GM12873 (cell line): ENCODE data around the gene CCZ1.
"Not testable (repeated sequence)": the region's sequence is repeated elsewhere in the genome, so short reads cannot be mapped to it uniquely, and the experiment has no call there.

Experiments used
- TF ChIP-seq, protein P1 (sequence below): IDR thresholded peaks from 2 replicates; pipeline ENCODE4 v1.5.1; 2012; ENCODE audit warnings: low read depth, mild to moderate bottlenecking, moderate library complexity, low read length, control low read depth; ENCODE audit not compliant: insufficient read depth; ENCODE audit errors: missing control alignments

The CCZ1 gene

DNA sequence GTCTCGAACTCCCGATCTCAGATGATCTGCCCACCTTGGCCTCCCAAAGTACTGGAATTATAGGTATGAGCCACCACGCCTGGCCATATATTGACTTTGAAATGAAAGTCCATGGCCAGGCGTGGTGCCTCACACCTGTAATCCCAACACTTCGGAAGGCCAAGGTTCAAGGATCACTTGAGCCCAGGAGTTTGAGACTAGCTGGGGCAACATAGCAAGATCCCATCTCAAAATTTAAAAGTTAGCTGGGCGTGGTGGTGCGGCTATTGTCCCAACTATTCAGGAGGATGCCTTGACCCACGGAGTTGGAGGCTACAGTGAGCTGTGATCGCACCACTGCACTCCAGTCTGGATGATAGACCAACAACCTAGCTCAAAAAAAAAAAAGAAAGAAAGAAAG lies 6.0 kb upstream of the CCZ1 start:
- TF ChIP-seq, protein P1, sequence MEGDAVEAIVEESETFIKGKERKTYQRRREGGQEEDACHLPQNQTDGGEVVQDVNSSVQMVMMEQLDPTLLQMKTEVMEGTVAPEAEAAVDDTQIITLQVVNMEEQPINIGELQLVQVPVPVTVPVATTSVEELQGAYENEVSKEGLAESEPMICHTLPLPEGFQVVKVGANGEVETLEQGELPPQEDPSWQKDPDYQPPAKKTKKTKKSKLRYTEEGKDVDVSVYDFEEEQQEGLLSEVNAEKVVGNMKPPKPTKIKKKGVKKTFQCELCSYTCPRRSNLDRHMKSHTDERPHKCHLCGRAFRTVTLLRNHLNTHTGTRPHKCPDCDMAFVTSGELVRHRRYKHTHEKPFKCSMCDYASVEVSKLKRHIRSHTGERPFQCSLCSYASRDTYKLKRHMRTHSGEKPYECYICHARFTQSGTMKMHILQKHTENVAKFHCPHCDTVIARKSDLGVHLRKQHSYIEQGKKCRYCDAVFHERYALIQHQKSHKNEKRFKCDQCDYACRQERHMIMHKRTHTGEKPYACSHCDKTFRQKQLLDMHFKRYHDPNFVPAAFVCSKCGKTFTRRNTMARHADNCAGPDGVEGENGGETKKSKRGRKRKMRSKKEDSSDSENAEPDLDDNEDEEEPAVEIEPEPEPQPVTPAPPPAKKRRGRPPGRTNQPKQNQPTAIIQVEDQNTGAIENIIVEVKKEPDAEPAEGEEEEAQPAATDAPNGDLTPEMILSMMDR = no peak

DNA sequence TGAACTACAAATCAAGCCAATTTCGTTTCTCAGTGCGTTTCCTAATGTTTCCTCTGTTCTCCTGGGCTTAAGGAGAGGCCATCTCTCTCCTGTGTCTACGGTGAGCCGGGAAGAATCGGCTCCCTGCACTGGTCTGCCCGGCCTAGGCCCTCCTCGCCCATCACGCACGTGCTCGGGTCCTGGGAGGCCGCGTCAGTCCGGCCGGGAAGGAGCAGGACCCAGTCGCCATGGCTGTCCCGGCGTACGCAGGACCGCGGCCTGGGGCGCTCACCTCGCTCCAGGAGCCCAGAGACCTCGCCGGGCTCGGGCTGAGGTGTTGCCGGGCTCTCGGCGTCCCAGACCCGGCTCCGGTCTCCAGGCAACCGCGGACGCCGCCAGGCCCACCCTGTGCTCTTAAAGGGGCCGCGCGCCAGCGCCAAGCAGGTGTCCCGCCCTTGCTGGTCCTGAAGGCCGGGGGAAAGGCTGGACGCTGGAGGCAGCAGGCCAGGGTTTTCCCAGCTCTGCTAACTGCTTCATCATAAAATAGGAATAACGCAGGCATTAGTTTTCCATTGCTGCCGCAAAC lies 71.9 kb downstream of the CCZ1 start, which contains the start of gene RSPH10B:
Gene RSPH10B, minus strand, starts transcription at position 343 of the 565 bp plus-strand sequence. CDS start 3,573 bp downstream, outside the sequence.
- TF ChIP-seq, protein P1 = not testable (repeated sequence)
